Measurements from ENCODE around the gene SKOR1. TPM values are rescaled to one million over a fixed set of nuclear protein-coding genes. Genes with fewer than 3 reads are reported as not detected.

Gene SKOR1, protein sequence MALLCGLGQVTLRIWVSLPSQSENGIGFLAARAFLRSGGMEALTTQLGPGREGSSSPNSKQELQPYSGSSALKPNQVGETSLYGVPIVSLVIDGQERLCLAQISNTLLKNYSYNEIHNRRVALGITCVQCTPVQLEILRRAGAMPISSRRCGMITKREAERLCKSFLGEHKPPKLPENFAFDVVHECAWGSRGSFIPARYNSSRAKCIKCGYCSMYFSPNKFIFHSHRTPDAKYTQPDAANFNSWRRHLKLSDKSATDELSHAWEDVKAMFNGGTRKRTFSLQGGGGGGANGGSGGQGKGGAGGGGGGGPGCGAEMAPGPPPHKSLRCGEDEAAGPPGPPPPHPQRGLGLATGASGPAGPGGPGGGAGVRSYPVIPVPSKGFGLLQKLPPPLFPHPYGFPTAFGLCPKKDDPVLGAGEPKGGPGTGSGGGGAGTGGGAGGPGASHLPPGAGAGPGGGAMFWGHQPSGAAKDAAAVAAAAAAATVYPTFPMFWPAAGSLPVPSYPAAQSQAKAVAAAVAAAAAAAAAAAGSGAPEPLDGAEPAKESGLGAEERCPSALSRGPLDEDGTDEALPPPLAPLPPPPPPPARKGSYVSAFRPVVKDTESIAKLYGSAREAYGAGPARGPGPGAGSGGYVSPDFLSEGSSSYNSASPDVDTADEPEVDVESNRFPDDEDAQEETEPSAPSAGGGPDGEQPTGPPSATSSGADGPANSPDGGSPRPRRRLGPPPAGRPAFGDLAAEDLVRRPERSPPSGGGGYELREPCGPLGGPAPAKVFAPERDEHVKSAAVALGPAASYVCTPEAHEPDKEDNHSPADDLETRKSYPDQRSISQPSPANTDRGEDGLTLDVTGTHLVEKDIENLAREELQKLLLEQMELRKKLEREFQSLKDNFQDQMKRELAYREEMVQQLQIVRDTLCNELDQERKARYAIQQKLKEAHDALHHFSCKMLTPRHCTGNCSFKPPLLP
- 1 to 10 TPM in 2 of 7 donors, under 1 TPM in 5; 0.34 to 1.2 (median 0.92) TPM for total RNA-seq
- polyA plus RNA-seq: under 1 TPM; 0.05 to 0.67 TPM
- long read RNA-seq, donor 1, partial matches to known transcripts: 1 of 1 reads
- long read RNA-seq, donor 1, other reads (novel, unspliced or antisense): 0 of 1 reads
- long read RNA-seq, donor 2: 0 reads
- long read RNA-seq, donor 3, partial matches to known transcripts: 1 of 1 reads
- long read RNA-seq, donor 3, other reads (novel, unspliced or antisense): 0 of 1 reads

DNA sequence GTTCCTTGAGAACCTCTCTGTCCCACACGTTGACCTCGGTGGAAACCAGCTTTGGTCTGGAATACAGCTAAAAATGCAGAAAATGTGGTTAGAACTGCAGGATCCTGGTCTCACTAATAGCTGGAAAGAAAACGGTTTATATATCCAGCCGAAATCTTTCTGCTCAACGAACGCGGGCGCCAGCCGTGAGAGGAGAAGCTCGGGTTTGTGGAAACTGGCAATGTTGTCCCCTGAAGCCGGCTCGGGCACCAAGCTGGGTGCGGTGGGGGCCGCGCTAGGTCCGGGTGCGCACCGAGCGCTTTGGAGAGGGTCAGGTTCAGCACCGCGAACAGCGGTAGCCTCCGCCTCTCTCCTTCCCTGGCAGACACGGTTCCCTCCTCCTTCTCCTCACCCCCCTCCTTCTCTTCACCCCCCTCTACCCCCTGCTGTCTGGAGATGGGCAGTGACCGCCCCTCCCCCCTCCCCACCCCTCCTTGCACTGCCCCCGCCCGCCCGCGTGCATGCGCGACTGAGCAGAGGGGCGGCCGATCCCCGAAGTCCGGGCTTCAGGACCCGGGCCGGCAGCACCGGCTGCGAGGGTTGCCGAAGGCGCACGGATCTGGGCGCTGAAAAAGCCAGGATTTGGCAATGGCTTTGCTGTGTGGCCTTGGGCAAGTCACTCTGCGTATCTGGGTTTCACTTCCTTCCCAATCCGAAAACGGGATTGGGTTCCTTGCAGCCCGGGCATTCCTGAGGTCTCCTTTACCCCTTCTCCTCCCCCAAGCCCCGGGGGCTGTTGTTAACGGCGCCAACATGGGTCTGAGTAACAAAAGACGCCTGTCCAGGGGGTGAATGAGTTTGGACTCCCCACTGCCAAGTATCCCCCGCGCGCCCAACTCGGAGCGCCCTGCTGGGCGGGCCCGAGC is at the start of gene SKOR1:
SKOR1 (plus strand) TSS at position 534 of the 905 bp plus-strand sequence; CDS start at position 628, 94 bp downstream.
- Histone ChIP-seq H3K4me1 (ENCODE audit: insufficient read depth) (peaks cover 3% of the 10 kb centered on the region), H3K4me3 (no peak within 1 kb of the TSS), H3K9me3 (no peaks in the 10 kb centered on the region), H3K27me3 (peaks cover 41% of the 10 kb centered on the region), H3K27ac (no peak within 1 kb of the TSS), H3K36me3 (no peaks in the 10 kb centered on the region)
- 1 to 2% (median 1%) methylated on average over 45 to 58 of the region's 58 CpGs for WGBS, 3 donors
- no peak for DNase-seq
- no peak for TF ChIP-seq EP300 (IDR thresholded peaks at IDR 0.05)
- TF ChIP-seq POLR2A (IDR thresholded peaks at IDR 0.05): no peak
- TF ChIP-seq, protein P1, sequence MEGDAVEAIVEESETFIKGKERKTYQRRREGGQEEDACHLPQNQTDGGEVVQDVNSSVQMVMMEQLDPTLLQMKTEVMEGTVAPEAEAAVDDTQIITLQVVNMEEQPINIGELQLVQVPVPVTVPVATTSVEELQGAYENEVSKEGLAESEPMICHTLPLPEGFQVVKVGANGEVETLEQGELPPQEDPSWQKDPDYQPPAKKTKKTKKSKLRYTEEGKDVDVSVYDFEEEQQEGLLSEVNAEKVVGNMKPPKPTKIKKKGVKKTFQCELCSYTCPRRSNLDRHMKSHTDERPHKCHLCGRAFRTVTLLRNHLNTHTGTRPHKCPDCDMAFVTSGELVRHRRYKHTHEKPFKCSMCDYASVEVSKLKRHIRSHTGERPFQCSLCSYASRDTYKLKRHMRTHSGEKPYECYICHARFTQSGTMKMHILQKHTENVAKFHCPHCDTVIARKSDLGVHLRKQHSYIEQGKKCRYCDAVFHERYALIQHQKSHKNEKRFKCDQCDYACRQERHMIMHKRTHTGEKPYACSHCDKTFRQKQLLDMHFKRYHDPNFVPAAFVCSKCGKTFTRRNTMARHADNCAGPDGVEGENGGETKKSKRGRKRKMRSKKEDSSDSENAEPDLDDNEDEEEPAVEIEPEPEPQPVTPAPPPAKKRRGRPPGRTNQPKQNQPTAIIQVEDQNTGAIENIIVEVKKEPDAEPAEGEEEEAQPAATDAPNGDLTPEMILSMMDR (IDR thresholded peaks at IDR 0.05): no peak
- intact Hi-C loops (cut with DNase I): no loop called here

GRCh38 chr15:67775998-67776397 is 49.3 kb upstream of the SKOR1 start:
- intact Hi-C loops (cut with DNase I): no loop called here
- TF ChIP-seq, protein P1 (IDR thresholded peaks at IDR 0.05): no peak
- TF ChIP-seq POLR2A (IDR thresholded peaks at IDR 0.05) (no peak), EP300 (IDR thresholded peaks at IDR 0.05) (no peak)
- Histone ChIP-seq H3K27ac (no peak overlapping the region), H3K4me1 (ENCODE audit: insufficient read depth) (no peaks in the 10 kb centered on the region), H3K27me3 (no peaks in the 10 kb centered on the region), H3K9me3 (no peaks in the 10 kb centered on the region), H3K36me3 (no peaks in the 10 kb centered on the region), H3K4me3 (no peak overlapping the region)
- no peak for DNase-seq
- 95 to 100% (median 96%) methylated on average over 3 of the region's 3 CpGs for WGBS, 3 donors

DNA sequence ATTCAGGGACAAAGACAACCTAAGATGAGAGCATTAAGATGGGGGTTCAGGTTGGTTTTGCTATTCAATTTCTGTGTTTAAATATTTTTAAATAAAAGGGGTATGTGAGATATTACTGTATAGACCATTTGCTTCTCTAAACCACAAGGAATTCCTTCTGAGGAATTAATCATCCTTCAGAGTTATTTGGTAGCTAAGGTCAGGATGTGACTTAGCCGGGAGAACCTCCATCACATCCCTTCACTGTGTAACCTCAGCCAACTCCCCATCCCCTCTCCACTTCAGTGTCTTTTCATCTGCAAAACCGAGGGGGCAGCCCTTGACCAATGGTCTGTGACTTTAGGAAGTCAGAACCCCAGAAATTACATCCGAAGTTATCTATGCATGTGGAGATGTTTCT is 48.7 kb upstream of the SKOR1 start:
- Histone ChIP-seq H3K9me3 (no peaks in the 10 kb centered on the region), H3K4me3 (no peak overlapping the region), H3K27me3 (no peaks in the 10 kb centered on the region), H3K4me1 (ENCODE audit: insufficient read depth) (no peaks in the 10 kb centered on the region), H3K27ac (no peak overlapping the region), H3K36me3 (no peaks in the 10 kb centered on the region)
- WGBS, 3 donors: 63 to 67% (median 63%) methylated on average over 3 of the region's 3 CpGs
- TF ChIP-seq, protein P1 (IDR thresholded peaks at IDR 0.05): no peak
- TF ChIP-seq POLR2A (IDR thresholded peaks at IDR 0.05): no peak
- no peak for TF ChIP-seq EP300 (IDR thresholded peaks at IDR 0.05)
- intact Hi-C loops (cut with DNase I): no loop called here
- no peak for DNase-seq
